Cerebellar cortex (tissue), 1 donor: Measurements from ENCODE around the gene FAM174C.
"Not testable (repeated sequence)": the region's sequence is repeated elsewhere in the genome, so short reads cannot be mapped to it uniquely, and the experiment has no call there.

Experiments
- DNase-seq: peaks from one replicate; pipeline ENCODE4 v3.0.0-alpha.2; 2015; ENCODE audit warnings: low spot score

Gene FAM174C

DNA sequence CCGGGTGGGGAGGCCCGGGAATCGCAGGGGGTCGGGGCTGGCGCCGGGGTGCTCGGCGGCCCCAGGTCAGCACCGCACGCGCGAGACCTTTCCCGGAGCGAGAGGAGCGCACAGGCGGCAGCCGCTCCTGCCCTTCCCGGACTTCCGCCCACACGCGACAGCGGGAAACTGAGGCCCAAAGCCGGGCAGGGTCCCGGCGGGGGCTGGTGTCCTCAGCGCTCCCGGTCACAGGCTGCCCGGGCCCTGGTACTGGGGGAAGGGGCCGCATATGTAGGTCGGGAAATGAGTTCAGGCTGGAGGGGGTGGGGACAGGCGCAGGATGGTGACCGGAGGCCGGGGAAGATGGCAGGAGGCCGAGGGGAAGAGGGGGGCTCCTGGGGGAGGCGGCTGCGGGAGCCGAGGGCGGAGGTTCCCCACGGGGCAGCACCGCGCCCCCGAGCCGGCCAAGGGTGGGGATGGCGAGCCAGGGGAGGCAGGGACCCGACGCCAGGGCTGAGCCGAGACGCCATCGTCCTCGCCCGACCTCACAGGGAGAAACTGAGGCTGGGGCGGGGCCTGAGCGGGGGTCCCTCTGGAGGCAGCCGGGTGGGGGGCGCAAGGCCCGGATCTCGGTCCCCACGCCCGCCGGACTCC, 38.2 kb upstream of the FAM174C start:
- DNase-seq = no peak

- no peak for DNase-seq
Measured at GRCh38 chr19:1237754-1238368, 37.5 kb upstream of the FAM174C start, which contains the start of gene CBARP. Gene CBARP, minus strand, starts transcription at chr19:1238005. Its CDS starts 1,905 bp downstream, at chr19:1236100.

DNA sequence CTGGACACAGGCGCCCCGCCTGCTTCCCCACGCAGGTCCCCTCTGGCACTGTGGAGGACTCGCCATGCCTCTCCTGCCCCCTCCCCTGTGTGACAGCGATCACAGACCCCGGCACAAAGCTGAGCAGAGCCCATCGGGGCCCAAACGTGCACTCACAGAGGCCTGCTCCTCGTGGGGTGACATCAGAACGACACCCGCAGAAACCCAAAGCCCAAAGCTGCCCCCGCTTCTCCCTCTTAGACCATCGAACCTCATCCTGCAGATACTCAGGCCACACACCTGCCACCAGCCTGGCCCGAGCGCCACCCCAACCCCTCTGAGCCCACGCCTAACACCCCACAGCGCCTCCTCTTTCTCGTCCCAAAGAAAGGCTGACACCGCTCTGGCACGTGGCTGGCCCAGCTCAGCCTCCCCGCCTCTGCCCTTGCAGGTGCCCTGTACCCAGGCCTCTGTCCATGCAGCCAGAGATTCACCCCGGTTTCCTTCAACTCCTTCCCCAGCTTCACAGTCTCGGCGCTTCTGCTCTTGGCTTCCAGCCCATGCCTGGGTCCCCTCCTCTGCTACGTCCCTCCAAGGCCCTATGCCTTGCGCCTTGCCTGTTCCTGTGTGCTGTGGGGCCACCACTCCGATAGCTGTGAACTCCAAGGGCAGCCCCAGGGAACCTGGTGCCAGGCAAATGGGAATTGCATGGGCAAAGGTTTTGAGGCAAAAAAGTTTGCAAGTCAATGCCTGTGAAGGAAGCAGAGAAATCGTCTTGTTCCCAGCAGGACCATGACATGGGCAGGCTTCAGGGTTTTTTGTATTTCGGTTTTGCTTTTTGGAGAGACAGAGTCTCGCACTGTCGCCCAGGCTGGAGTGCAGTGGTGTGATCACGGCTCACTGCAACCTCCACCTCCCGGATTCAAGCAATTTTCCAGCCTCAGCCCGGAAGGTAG, 36.7 kb upstream of the FAM174C start:
- DNase-seq = no peak

DNA sequence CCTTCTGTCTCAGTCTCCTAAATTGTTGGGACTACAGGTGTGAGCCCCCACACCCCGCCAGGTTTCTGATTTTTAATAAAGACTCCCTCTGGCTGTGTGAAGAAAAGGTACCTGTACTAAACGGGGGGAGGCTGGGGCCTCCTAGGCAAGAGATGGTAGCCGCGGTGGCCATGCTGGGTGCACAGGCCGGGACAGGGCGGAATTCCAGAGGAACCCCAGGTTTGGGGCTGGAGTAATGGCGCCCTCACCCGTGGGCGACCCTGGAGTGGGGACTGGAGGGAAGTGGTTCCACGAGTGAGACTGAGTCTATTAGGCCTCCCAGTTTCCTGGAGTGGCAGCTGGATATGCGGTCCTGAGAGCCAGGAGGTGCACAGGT, 35.9 kb upstream of the FAM174C start:
- DNase-seq = no peak

GRCh38 chr19:1239796-1240737, 35.3 kb upstream of the FAM174C start:
- peak; percentile 85 for DNase-seq

- no peak for DNase-seq
Measured at GRCh38 chr19:1240925-1241324, 34.4 kb upstream of the FAM174C start.

DNA sequence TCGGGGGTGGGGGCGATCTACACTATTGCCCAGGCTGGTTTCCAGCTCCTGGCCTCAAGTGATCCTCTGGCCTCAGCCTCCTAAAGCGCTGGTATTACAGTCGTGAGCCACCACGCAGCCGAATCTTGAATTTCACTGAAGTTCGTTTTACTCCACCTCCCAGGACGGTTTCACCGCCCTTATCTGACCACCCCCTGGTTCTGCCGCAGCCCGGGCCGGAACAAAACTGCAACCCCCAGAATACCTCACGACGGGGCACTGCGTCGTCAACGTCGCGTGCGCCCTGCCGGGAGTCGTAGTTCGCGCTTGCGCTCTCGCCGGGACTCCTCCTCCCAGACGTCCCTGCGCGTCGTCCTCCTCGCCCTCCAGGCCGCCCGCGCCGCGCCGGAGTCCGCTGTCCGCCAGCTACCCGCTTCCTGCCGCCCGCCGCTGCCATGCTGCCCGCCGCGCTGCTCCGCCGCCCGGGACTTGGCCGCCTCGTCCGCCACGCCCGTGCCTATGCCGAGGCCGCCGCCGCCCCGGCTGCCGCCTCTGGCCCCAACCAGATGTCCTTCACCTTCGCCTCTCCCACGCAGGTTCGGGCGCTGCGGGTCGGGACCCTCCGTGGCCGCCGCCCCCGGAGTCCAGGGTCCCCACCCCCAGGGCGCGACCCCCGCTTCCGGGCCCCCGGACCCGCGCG, 33.8 kb upstream of the FAM174C start, which contains the start of gene ATP5F1D:
ATP5F1D (plus strand) TSS at position 335 of the 679 bp plus-strand sequence; CDS start at position 435, 100 bp downstream.
- peak; percentile 92 for DNase-seq

DNA sequence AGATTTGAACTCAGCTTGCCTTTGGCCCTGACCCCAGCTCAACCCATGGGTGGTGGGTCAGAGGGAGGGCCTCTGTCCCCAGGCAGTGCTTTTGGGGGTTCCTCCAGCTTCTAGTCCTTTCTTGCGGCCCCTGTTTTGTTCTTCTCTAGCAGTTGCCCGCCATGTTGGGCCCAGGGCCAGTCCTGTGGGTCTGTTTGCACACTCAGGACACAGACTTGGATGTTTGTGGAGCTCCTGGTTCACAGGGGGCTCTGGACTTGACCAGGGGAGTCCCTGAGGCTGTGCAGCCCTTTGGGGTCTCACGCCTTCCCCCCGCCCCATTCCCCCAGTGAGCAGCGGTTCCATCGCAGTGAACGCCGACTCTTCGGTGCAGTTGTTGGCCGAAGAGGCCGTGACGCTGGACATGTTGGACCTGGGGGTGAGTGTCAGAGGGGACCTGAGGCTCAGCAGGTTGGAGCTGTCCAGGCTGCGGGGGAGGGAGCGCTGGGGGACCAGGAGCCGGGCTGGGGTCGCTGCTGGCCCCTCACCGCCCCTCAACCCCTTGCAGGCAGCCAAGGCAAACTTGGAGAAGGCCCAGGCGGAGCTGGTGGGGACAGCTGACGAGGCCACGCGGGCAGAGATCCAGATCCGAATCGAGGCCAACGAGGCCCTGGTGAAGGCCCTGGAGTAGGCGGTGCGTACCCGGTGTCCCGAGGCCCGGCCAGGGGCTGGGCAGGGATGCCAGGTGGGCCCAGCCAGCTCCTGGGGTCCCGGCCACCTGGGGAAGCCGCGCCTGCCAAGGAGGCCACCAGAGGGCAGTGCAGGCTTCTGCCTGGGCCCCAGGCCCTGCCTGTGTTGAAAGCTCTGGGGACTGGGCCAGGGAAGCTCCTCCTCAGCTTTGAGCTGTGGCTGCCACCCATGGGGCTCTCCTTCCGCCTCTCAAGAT, 31.3 kb upstream of the FAM174C start:
- DNase-seq = peak; percentile 88

GRCh38 chr19:1244693-1245451, 30.5 kb upstream of the FAM174C start:
- DNase-seq = no peak

DNA sequence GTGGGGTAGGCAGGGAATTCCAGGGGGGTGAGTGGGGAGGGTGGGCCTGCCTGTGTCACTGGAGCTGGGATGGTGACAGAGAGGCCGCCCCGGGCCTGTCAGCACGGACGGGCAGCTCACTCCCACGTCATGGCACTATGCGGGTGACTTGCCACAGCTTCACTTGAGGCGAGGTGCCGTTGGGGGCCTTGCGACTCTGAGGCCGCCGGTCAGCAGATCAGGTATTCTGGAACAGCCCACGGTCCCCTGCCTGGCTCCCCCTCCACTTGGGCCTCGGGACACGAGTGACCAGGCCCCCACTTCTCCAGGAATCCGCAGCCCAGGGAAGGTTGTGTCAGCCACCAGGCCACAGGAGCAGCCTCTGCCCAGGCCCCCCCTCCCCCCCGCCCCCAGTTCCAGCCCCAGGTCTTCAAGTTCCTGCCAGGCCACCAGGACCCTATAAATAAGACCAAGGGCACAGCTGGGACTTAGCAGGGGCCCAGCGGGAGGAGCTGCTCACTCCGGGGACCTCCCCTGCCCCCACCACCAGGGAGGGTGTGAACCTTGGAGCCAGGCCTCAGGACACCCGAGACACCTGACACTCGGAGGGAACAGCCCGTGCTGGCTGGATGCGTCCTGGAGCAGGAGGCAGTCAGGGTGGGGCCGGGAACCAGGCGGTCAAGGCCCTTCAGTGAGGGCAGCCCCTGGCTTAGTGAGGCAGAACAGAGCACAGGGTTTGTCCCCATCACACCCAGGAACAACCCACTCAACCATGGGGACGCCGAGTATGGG, 29.7 kb upstream of the FAM174C start:
- no peak for DNase-seq

GRCh38 chr19:1246265-1247087, 28.9 kb upstream of the FAM174C start:
- DNase-seq = not testable (repeated sequence)

- DNase-seq = no peak
Measured at GRCh38 chr19:1247748-1248138, 27.6 kb upstream of the FAM174C start.

- DNase-seq = no peak
Measured at GRCh38 chr19:1248139-1248785, 27.1 kb upstream of the FAM174C start, which contains the start of gene MIDN. Gene MIDN, plus strand, starts transcription at chr19:1248583. Its CDS starts 1,714 bp downstream, at chr19:1250297.

GRCh38 chr19:1248786-1249297, 26.5 kb upstream of the FAM174C start:
- DNase-seq = peak; percentile 66

GRCh38 chr19:1249298-1249989, 25.9 kb upstream of the FAM174C start:
- peak; percentile 92 for DNase-seq

- no peak for DNase-seq
Measured at GRCh38 chr19:1249990-1250436, 25.3 kb upstream of the FAM174C start.
